NB4 (cell line): ENCODE data around the gene BAHCC1.

Experiments
- CTCF ChIP-seq: IDR thresholded peaks from one replicate; pipeline ENCODE4 v1.5.1; 2012; ENCODE audit warnings: low read depth, low read length
- MAX ChIP-seq: IDR thresholded peaks from 2 replicates; pipeline ENCODE4 v1.6.1; 2011; ENCODE audit warnings: low read depth, low read length
- MYC ChIP-seq: IDR thresholded peaks from 2 replicates; pipeline ENCODE4 v1.6.1; 2011; ENCODE audit warnings: low read depth, low read length
- POLR2A ChIP-seq: IDR thresholded peaks from 2 replicates; pipeline ENCODE4 v1.6.1; 2011; ENCODE audit warnings: mild to moderate bottlenecking; ENCODE audit not compliant: insufficient read length; ENCODE audit errors: extremely low read depth

GRCh38 chr17:81387100-81388090 is 7.9 kb upstream of the BAHCC1 start:
- no peak for TF ChIP-seq CTCF
- TF ChIP-seq POLR2A: peak; percentile 15
- TF ChIP-seq MAX: no peak
- no peak for TF ChIP-seq MYC
